GM19397 (cell line): ENCODE results near the gene AZU1.

ENCODE experiments used
- ATAC-seq: cut with Tn5 transposase; IDR thresholded peaks from one replicate; pipeline ENCODE4 v1.9.1; 2021; ENCODE audit warnings: mild to moderate bottlenecking, moderate library complexity; ENCODE audit not compliant: unreplicated experiment

AZU1 gene

GRCh38 chr19:827710-828321 lies at the start of gene AZU1:
Gene AZU1 (plus strand): TSS chr19:827837. CDS start chr19:827847, 10 bp downstream.
- ATAC-seq, result no peak

- no peak for ATAC-seq
Observed at GRCh38 chr19:778910-779653, 48.6 kb upstream of the AZU1 start.

- ATAC-seq, result no peak
Observed at GRCh38 chr19:780935-781334, 46.7 kb upstream of the AZU1 start.

GRCh38 chr19:781800-782184 lies 45.8 kb upstream of the AZU1 start:
- no peak for ATAC-seq

- no peak for ATAC-seq
Observed at GRCh38 chr19:782185-782877, 45.3 kb upstream of the AZU1 start.

GRCh38 chr19:782878-783668 lies 44.6 kb upstream of the AZU1 start:
- no peak for ATAC-seq

GRCh38 chr19:784541-784940 lies 43.1 kb upstream of the AZU1 start:
- ATAC-seq, result no peak

- ATAC-seq, result no peak
Observed at GRCh38 chr19:787536-787935, 40.1 kb upstream of the AZU1 start.

- no peak for ATAC-seq
Observed at GRCh38 chr19:788686-788982, 39.0 kb upstream of the AZU1 start.

- ATAC-seq, result no peak
Observed at GRCh38 chr19:788983-789700, 38.5 kb upstream of the AZU1 start.

- ATAC-seq, result no peak
Observed at GRCh38 chr19:789701-790060, 38.0 kb upstream of the AZU1 start.

GRCh38 chr19:791007-791566 lies 36.5 kb upstream of the AZU1 start:
- ATAC-seq, result no peak

- no peak for ATAC-seq
Observed at GRCh38 chr19:791567-792305, 35.9 kb upstream of the AZU1 start.

GRCh38 chr19:792306-792885 lies 35.2 kb upstream of the AZU1 start:
- ATAC-seq, result no peak

- no peak for ATAC-seq
Observed at GRCh38 chr19:793806-794205, 33.8 kb upstream of the AZU1 start.

GRCh38 chr19:795073-795611 lies 32.5 kb upstream of the AZU1 start:
- ATAC-seq, result no peak

- no peak for ATAC-seq
Observed at GRCh38 chr19:795691-796581, 31.7 kb upstream of the AZU1 start.
